NCI-H1105 treated with DMSO at 0.1 percent for 48 hours (cell line): ENCODE measurements around the gene HIPK2.

Source experiments
- DNase-seq: peaks from one replicate; lab custom pipeline; 2025; lab: John Stamatoyannopoulos, UW

HIPK2 gene

GRCh38 chr7:139713526-139714162 lies 64.2 kb downstream of the HIPK2 start:
- DNase-seq: no peak

- DNase-seq: no peak
Observed at GRCh38 chr7:139713061-139713460, 64.7 kb downstream of the HIPK2 start.

DNA sequence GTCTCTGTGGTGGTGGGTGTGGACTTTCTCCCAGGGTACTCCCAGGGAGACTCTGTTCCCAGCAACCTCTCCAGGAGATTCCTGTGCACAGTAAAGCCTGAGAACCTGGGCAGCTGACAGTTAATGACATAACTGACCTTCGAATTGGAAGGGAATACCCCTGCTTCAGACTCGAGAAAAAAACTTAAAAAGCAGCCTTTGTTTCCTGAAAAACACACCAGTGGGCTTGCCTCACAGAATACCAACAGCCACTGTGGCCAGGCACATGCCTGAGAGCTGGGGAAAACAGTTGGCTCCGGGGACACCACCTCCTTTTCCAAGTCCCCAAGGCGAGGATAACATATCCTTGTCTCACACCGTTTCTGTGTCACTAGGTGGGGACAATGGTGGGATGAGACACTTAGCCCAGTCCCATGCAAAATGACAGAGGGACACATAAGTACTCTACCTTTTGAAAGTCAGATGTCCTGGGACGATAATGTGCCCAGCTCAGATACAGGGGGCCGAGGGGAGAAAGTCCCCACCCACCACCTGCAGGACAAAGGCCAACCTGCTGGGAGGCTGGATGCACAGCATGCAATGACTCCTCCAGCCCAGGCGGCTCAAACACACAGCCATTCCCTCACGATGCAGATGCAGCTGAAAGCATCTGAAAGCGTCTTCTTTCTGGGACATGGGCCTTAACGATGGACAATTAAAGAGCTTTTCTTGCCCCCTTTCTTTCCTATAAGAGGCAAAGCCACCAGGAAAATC lies 65.6 kb downstream of the HIPK2 start:
- no peak for DNase-seq

- DNase-seq: no peak
Observed at GRCh38 chr7:139710036-139710435, 67.8 kb downstream of the HIPK2 start.

DNA sequence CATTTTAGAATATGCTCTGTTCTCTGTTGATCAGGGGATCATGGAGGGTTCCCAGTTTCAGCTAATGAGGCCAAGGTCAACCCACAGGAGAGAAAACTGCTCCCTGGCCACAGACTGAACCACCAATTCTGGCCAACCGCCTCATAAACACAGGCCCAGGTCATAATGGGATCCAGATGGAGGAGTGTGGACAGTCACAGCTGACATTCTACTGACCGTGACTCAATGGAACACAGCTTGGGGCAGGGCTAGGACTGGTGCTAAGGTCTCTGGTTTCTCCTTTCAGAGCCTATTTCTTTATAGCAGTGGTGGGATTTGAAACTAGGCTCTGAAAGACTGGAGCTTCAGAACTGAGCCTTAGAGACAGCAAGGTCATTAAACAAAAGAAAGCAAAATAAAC lies 68.3 kb downstream of the HIPK2 start:
- DNase-seq: no peak

- no peak for DNase-seq
Observed at GRCh38 chr7:139708541-139708940, 69.3 kb downstream of the HIPK2 start.

DNA sequence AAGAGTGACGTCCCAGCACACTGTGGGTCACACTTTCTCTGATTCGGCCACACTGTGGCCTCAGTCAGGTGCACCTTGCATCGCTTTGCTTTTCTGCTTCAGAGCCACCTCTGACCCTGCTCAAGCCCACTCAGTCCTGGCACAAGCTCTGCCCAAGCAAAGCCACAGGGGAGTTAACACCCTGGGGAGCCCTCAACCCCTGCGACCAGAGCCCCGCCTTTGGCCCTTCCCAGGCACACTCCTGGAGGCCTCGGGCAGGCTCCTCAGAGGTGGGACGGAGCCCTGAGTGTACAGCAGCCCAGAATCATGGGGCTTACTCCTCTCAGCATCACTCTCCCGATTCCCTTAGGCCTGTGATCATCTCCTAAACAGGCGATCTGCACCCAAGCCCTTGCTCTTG lies 71.0 kb downstream of the HIPK2 start:
- DNase-seq: no peak

- DNase-seq: no peak
Observed at GRCh38 chr7:139704308-139704879, 73.4 kb downstream of the HIPK2 start.

- DNase-seq: no peak
Observed at GRCh38 chr7:139703487-139704307, 74.1 kb downstream of the HIPK2 start.

DNA sequence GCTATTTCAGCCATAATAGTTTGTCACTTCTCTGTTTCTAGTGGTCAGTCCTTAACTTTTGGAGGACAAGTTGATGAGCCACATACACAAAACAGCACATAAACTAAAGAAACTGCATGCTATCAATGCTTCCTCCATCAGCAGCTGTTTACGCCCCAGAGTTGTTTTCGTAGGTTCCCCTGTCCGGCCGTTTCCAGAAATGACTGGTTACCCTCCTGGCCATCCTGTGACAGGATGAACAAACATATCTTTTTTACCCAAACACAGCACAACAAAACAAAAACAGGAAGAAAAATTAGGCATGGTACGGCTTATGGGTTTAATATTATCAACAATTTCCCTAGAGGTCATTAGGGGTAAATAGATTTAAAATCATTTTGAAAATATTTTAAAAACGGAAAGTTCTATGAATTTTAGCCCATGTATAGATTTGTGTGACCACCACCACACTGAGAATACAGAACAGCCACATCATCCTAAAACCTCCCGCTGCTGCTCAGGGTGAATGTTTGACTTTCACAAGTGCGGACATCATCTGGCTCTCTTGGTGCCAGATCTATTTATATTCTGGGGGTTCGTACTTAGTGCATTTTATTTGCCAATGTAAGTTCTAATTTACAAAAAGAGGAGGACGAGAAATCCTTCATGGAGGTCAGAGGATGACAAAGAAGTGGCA lies 74.8 kb downstream of the HIPK2 start:
- no peak for DNase-seq

GRCh38 chr7:139702313-139702731 lies 75.5 kb downstream of the HIPK2 start:
- DNase-seq: no peak

DNA sequence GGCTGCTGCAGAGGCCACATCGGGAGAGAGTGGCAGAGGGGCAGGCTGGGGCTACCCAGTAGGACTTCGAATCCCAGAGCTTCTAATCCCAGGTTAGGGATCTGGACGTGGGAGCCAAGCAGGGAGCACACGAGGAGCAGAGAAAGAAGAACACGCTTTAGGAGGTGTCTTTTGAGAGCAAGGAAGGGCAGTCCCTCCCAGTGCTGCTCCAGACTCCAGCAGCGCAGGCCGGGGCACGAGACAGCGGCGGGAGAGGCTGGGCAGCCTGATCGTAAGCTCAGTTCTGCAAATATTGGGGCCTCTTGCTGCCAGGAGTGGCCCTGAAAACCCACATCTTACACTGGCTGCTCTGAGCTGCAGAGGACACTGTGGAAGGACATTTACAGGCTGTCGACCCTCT lies 75.9 kb downstream of the HIPK2 start:
- no peak for DNase-seq

- DNase-seq: no peak
Observed at GRCh38 chr7:139700505-139701235, 77.1 kb downstream of the HIPK2 start.

- no peak for DNase-seq
Observed at GRCh38 chr7:139699640-139700504, 77.9 kb downstream of the HIPK2 start.

- DNase-seq: no peak
Observed at GRCh38 chr7:139698844-139699243, 79.0 kb downstream of the HIPK2 start.

DNA sequence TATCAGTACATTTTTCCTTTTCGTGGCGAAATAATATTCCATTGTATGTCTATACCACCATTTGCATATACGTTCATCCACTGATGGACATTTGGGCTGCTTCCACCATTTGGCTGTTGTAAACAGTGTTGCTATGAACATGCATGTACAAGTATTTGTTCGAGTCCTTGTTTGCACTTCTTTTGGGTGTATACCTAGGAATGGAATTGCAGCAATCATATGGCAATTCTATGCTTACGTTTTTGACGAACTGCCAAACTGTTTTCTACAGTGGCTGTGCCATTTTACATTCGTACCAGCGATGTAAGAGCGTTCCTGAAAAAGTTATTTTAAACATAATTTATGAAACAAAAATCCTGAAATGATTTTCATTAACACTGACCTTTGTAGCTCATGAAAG lies 79.5 kb downstream of the HIPK2 start:
- no peak for DNase-seq

GRCh38 chr7:139697056-139697455 lies 80.7 kb downstream of the HIPK2 start:
- no peak for DNase-seq

- DNase-seq: no peak
Observed at GRCh38 chr7:139696552-139696951, 81.2 kb downstream of the HIPK2 start.

DNA sequence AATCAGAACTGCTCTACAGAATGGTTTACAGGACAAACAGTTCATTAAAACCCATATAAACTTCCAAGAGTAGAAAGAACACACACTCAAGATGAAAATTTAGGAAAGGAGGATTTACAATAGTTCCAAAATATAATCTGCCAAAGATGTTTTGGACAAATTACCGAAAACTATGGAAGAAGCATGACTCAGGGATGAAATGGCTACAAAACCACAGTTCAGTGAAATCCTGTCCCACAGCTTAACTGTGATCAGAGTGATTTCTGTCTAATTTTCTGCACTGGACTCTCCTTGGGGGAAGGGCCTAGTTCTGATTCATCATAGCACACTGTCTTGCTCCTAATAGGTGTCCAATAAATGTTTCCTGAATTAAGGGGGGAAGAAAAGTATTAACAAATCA lies 82.2 kb downstream of the HIPK2 start:
- DNase-seq: no peak

- DNase-seq: no peak
Observed at GRCh38 chr7:139695051-139695450, 82.7 kb downstream of the HIPK2 start.

GRCh38 chr7:139694389-139694676 lies 83.5 kb downstream of the HIPK2 start:
- DNase-seq: no peak
